ENCODE results near the gene NUFIP1.

GRCh38 chr13:44921246-44921877 lies 67.9 kb downstream of the NUFIP1 start:
- no peak for TF ChIP-seq POLR2A (IDR thresholded peaks at IDR 0.05; ENCODE audit: low read length)
- no peak for TF ChIP-seq GATA1 (IDR thresholded peaks at IDR 0.05; ENCODE audit: low read depth, low read length)
